NCI-H2029 (cell line): Measurements from ENCODE around the gene APP.
A peak's percentile ranks its signal among the peaks of the same experiment; 100 is the strongest.

Experiments used
- DNase-seq: peaks from one replicate; lab custom pipeline; 2025; lab: John Stamatoyannopoulos, UW

APP gene

GRCh38 chr21:26127073-26127814, 43.3 kb downstream of the APP start:
- no peak for DNase-seq

DNA sequence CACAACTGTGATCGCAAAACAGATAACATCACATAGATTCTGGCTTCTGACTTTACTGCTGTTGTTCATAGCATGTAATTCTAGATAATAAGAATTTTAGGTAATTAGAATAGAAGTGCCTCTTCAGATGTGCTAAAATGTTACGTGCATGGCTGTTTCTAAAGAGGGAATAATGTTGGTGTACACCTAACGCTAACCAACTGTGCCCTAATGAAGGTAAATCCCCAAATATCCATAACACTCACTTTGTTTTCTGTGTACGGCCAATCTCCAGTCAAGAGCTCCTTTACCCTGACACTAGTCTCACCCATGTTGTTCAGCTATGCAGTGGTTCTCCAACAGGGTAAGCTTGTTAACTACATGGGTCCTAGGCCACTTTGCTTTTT, 44.4 kb downstream of the APP start:
- no peak for DNase-seq

GRCh38 chr21:26125433-26126167, 45.0 kb downstream of the APP start:
- no peak for DNase-seq

GRCh38 chr21:26124896-26125295, 45.7 kb downstream of the APP start:
- no peak for DNase-seq

GRCh38 chr21:26124421-26124833, 46.1 kb downstream of the APP start:
- peak; percentile 25 for DNase-seq

GRCh38 chr21:26123012-26123411, 47.6 kb downstream of the APP start:
- no peak for DNase-seq

DNA sequence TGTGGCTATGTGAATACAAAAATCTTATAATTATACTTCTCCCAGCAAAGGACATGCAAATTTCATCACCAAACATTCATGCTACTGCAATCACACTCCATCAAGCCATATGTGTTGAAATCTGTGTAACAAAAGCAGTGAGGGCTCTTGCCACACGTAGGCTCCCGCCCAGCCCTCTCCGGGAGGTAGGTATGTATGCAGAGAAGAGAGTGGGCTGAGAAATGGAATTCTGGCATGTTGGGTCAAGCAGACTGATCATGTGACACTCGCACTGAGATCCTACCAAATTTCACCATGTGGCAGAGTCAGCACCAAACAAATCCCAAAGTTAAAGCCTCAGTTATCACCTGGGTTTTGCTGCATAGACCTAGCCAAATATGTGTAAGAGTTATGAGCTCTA, 49.7 kb downstream of the APP start:
- no peak for DNase-seq

- no peak for DNase-seq
Measured at GRCh38 chr21:26119906-26120305, 50.7 kb downstream of the APP start.

DNA sequence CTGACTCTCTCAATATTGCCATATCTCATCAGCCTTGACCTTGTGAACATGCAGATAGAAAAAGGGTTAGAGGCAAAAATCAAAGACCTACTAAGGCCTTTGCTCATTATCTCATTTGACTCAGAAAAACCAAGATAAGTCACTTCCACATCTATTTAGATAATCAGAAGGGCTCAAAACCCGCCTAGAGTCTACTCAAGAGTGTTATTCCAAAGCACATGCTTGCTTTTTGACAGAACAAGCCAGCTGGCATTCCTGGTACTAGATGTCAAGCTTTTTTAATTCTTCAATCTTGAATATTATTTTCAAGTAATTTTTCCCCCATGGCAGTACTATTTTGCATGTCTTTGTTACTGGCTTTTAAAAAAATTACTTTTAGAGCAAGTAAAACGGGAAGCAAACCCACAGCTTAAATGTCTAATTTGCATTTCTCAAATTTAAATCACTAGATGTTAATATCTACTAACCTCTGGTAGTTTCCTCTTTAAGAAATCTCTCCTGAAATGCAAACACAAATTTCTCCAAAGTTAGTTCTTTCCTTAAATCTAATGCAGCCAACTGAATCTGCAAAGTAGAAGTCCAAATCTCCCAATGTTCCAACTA, 51.5 kb downstream of the APP start:
- no peak for DNase-seq

GRCh38 chr21:26117972-26118367, 52.6 kb downstream of the APP start:
- no peak for DNase-seq

DNA sequence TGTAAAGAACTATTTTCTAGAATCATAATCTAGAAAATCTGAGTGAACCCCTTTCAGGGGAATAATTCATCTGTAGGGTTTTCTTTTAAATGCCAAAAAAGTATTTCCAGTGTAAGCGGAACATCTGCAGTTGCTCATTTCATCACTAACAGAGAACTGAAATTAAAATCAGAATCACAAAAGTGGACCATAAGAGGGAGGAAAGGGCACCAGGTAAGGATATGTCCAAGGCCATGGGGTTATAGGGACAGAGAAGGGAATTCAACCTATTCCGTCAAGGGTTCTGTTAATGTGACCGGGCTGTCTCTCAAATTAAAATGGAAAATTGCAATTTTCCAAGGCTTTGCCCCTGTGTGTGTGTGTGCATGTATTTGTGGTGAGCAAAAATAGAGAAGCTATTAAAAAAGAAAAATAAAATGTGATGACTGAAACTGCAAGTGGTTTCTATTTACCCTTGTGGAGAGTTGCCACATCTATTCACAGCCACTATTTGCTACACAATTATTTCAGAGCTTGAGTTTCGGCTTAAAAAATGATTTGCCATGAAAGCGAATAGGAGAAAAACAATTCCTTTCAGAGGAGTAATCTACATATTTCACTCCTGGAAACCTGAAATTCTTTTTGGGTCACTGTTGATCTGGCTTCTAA, 53.1 kb downstream of the APP start:
- peak; percentile 32 for DNase-seq

DNA sequence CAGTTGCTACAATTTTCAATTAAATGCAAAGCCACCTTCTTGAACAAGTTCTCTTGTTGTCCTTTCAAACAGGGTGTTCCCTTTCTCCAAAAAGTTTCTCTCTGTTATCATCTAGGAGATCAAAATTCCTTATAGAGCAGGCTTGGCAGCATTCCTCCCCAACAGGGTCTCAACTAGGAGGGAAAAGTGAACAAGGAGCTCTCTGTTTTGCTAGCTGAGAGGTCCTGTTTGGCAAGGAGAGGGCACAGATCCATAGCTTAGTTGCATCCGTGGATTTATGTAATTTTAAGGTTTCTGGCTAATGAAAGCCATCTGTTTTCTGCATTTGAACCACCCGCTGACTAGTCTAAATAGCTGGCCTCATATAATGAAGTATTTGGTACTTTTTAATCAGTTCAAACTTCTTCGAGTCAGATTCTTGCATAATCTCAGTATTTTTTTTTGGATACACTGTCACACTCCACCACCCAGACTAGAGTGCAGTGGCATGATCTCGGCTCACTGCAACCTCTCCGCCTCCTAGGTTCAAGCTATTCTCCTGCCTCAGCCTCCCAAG, 54.0 kb downstream of the APP start:
- no peak for DNase-seq

- no peak for DNase-seq
Measured at GRCh38 chr21:26115899-26116298, 54.7 kb downstream of the APP start.

- DNase-seq = peak; percentile 96
Measured at GRCh38 chr21:26115305-26115704, 55.3 kb downstream of the APP start.

GRCh38 chr21:26112975-26113374, 57.6 kb downstream of the APP start:
- DNase-seq = no peak

DNA sequence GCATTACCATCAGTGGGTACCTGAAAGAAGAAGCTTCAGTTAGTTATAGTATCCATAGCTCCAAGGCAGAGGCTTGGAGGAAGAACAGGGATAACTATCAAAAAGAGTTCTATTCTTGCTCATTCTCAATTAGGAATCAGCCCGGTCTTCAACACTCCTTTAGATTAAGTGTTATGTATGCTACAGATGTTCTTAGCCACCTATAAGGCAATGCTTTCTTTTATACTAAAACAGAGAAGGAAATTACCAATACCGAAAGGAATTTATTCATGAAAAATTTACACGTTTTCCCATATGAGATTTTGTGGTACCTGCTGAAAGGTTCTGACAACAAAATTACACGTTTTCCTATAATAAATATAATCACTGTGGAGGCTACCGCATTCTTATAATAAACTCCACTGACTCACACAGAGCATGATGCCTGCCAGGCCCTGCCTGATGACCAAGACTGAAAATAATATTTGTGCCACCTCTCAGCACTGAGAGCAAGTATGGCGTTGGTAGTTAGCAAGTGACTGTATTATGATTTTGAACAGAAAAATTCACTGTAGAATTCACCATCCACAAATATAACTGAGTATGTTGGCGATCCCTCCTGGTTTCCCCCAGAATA, 58.3 kb downstream of the APP start:
- DNase-seq = no peak

- no peak for DNase-seq
Measured at GRCh38 chr21:26110715-26111114, 59.9 kb downstream of the APP start.

- no peak for DNase-seq
Measured at GRCh38 chr21:26107429-26107828, 63.1 kb downstream of the APP start.

DNA sequence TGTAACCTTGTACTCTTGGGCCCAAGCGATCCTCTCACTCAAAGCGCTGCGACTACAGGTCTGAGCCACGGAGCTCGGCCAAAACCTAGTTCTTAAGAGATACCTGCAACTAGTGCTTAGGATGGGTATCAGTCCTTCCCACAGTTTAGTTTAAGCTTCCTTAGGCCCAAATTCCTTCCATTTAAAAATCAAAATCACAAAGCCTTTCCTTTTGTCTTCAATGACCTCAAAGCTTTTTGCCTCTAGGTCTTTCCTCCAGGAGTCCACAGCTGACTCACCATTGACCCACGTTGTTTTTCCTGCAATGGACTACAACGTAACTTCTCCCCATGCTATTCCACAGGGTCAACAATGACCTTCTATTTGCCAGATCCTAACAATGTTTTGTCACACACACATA, 64.0 kb downstream of the APP start:
- no peak for DNase-seq

- no peak for DNase-seq
Measured at GRCh38 chr21:26105819-26106218, 64.8 kb downstream of the APP start.

- DNase-seq = no peak
Measured at GRCh38 chr21:26100573-26100972, 70.0 kb downstream of the APP start.

- no peak for DNase-seq
Measured at GRCh38 chr21:26099610-26100219, 70.9 kb downstream of the APP start.
